ENCODE measurements around the gene PCSK6.

PCSK6 gene

DNA sequence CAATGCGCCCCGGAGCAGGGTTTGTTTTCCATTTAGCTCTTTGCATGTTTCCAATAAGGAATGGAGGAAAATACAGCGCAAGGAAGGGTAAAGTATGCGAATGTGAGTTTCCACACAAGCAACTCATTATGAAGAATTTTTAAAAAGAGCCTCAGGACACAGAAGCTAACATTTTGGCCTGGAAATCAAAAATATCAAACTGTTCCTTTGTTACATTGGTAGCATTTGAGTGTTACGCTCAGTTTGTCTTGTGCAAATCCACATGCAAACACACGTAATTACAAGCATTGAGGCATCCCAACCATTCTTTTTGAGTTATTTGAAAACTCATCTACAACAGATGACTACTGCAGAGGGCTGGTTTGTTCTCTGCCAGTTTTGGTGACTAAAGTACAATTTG is 101.5 kb downstream of the PCSK6 start:
- DNase-seq (ENCODE audit: low read depth in 1 of 2, low spot score in 1 of 2): no peak
- H3K27me3 ChIP-seq (ENCODE audit: insufficient read depth, poor library complexity, severe bottlenecking): no peaks in the 10 kb centered on the region
- no peak for TF ChIP-seq POLR2AphosphoS5 (IDR thresholded peaks at IDR 0.05; ENCODE audit: low read depth)
- TF ChIP-seq GABPA (IDR thresholded peaks at IDR 0.05; ENCODE audit: low read depth): no peak
- no peak overlapping the region for H3K27ac ChIP-seq (replicated peaks)
- H3K4me3 ChIP-seq (replicated peaks; ENCODE audit: insufficient read depth, low read length): no peak overlapping the region

DNA sequence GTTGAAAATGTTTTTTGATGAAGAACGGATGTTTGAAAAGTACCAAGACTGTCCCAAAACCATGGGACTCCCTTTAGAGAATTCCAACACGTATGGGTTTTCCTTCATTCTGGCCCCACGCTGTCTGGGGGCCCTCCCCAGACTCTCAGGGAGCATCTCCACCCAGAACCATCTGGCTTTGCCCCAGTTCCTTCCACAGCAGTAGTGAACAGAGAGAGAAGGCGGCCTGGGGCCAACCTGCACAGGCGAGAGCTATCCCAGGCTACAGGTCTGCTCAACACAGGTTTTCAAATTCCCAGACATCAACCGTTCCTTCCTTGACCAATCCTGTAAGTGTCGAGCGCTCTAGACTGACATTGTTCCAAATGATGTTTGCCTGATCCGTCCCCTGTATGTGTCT is 101.9 kb downstream of the PCSK6 start:
- TF ChIP-seq, protein P1, sequence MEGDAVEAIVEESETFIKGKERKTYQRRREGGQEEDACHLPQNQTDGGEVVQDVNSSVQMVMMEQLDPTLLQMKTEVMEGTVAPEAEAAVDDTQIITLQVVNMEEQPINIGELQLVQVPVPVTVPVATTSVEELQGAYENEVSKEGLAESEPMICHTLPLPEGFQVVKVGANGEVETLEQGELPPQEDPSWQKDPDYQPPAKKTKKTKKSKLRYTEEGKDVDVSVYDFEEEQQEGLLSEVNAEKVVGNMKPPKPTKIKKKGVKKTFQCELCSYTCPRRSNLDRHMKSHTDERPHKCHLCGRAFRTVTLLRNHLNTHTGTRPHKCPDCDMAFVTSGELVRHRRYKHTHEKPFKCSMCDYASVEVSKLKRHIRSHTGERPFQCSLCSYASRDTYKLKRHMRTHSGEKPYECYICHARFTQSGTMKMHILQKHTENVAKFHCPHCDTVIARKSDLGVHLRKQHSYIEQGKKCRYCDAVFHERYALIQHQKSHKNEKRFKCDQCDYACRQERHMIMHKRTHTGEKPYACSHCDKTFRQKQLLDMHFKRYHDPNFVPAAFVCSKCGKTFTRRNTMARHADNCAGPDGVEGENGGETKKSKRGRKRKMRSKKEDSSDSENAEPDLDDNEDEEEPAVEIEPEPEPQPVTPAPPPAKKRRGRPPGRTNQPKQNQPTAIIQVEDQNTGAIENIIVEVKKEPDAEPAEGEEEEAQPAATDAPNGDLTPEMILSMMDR (IDR thresholded peaks at IDR 0.05; ENCODE audit: insufficient read depth, low read length): no peak
- TF ChIP-seq, protein P2, sequence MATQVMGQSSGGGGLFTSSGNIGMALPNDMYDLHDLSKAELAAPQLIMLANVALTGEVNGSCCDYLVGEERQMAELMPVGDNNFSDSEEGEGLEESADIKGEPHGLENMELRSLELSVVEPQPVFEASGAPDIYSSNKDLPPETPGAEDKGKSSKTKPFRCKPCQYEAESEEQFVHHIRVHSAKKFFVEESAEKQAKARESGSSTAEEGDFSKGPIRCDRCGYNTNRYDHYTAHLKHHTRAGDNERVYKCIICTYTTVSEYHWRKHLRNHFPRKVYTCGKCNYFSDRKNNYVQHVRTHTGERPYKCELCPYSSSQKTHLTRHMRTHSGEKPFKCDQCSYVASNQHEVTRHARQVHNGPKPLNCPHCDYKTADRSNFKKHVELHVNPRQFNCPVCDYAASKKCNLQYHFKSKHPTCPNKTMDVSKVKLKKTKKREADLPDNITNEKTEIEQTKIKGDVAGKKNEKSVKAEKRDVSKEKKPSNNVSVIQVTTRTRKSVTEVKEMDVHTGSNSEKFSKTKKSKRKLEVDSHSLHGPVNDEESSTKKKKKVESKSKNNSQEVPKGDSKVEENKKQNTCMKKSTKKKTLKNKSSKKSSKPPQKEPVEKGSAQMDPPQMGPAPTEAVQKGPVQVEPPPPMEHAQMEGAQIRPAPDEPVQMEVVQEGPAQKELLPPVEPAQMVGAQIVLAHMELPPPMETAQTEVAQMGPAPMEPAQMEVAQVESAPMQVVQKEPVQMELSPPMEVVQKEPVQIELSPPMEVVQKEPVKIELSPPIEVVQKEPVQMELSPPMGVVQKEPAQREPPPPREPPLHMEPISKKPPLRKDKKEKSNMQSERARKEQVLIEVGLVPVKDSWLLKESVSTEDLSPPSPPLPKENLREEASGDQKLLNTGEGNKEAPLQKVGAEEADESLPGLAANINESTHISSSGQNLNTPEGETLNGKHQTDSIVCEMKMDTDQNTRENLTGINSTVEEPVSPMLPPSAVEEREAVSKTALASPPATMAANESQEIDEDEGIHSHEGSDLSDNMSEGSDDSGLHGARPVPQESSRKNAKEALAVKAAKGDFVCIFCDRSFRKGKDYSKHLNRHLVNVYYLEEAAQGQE (IDR thresholded peaks at IDR 0.05; ENCODE audit: insufficient replicate concordance, low read depth): no peak
- TF ChIP-seq GABPA (IDR thresholded peaks at IDR 0.05; ENCODE audit: low read depth) (no peak), POLR2AphosphoS5 (IDR thresholded peaks at IDR 0.05; ENCODE audit: low read depth) (no peak), SPI1 (IDR thresholded peaks at IDR 0.05; ENCODE audit: borderline replicate concordance, low read depth) (no peak)
- H3K27me3 ChIP-seq (ENCODE audit: insufficient read depth, poor library complexity, severe bottlenecking): no peaks in the 10 kb centered on the region
- no peak for DNase-seq (ENCODE audit: low read depth in 1 of 2, low spot score in 1 of 2)
- H3K27ac ChIP-seq (replicated peaks): no peak overlapping the region
- H3K4me3 ChIP-seq (replicated peaks; ENCODE audit: insufficient read depth, low read length): no peak overlapping the region

DNA sequence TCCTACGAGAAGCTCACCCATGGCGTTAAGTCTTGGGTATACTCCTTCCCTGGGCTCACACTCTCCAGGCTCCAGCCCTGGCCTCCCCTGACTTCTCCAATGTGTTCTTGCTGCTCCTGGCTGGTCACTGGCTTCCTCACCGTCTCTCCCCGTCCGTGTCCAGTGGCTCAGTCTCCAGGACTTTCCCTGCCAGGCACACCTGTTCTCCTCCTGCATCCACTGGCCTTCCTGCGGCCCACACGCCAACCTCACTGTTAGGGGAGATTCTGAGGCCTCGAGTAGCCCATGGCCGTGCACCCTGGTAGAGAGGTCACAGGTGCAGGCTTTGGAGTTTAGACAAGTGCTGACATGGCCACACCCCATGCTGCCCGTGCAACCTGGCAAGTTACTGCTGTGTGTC is 102.5 kb downstream of the PCSK6 start:
- no peak overlapping the region for H3K27ac ChIP-seq (replicated peaks)
- TF ChIP-seq SPI1 (IDR thresholded peaks at IDR 0.05; ENCODE audit: borderline replicate concordance, low read depth) (no peak), POLR2AphosphoS5 (IDR thresholded peaks at IDR 0.05; ENCODE audit: low read depth) (no peak), GABPA (IDR thresholded peaks at IDR 0.05; ENCODE audit: low read depth) (no peak)
- TF ChIP-seq, protein P2 (IDR thresholded peaks at IDR 0.05; ENCODE audit: insufficient replicate concordance, low read depth): no peak
- TF ChIP-seq, protein P1 (IDR thresholded peaks at IDR 0.05; ENCODE audit: insufficient read depth, low read length): no peak
- H3K4me3 ChIP-seq (replicated peaks; ENCODE audit: insufficient read depth, low read length): no peak overlapping the region
- DNase-seq (ENCODE audit: low read depth in 1 of 2, low spot score in 1 of 2): no peak
- H3K27me3 ChIP-seq (ENCODE audit: insufficient read depth, poor library complexity, severe bottlenecking): no peaks in the 10 kb centered on the region

DNA sequence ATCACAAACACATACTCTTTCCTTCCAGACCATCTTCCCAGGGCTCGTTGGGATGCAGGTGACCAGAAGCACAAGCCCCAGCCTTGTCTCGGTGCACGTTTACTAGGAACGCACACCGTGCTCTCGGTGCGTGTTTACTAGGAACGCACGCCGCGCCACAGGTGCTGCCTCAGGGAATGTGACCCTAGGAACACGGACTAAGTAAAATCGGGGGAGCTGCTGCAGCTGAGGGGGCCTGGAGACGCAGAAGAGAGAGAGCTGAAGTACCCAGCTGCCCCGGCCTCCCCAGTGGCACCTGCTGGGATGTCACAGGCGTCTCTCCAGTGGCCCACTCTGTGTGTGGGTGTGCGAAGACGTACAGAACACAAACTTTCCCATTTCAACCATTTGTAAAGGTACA is 103.5 kb downstream of the PCSK6 start:
- DNase-seq (ENCODE audit: low read depth in 1 of 2, low spot score in 1 of 2): no peak
- H3K4me3 ChIP-seq (replicated peaks; ENCODE audit: insufficient read depth, low read length): no peak overlapping the region
- no peak overlapping the region for H3K27ac ChIP-seq (replicated peaks)
- H3K27me3 ChIP-seq (ENCODE audit: insufficient read depth, poor library complexity, severe bottlenecking): no peaks in the 10 kb centered on the region
- TF ChIP-seq GABPA (IDR thresholded peaks at IDR 0.05; ENCODE audit: low read depth) (no peak), POLR2AphosphoS5 (IDR thresholded peaks at IDR 0.05; ENCODE audit: low read depth) (no peak), SPI1 (IDR thresholded peaks at IDR 0.05; ENCODE audit: borderline replicate concordance, low read depth) (no peak)
- TF ChIP-seq, protein P2 (IDR thresholded peaks at IDR 0.05; ENCODE audit: insufficient replicate concordance, low read depth): no peak
- TF ChIP-seq, protein P1 (IDR thresholded peaks at IDR 0.05; ENCODE audit: insufficient read depth, low read length): no peak

Data from HL-60 (cell line).